HEK293 (cell line): ENCODE measurements around the gene MAGEB17.

Source experiments
- KLF10 ChIP-seq: fragments of 450-650 bp; IDR thresholded peaks from 2 replicates; pipeline ENCODE4 v1.5.1; 2018; ENCODE audit warnings: missing biosample characterization, mild to moderate bottlenecking, missing genetic modification characterization
- TRIM28 ChIP-seq: IDR thresholded peaks from 2 replicates; pipeline ENCODE4 v1.6.1; 2011; ENCODE audit warnings: low read length, control low read depth, borderline replicate concordance
- YY1 ChIP-seq: fragments of 450-650 bp; formaldehyde crosslinking; IDR thresholded peaks from 2 replicates; pipeline ENCODE4 v1.5.1; 2018; ENCODE audit warnings: missing biosample characterization, missing genetic modification characterization
- ZBTB21 ChIP-seq: fragments of 450-650 bp; formaldehyde crosslinking; IDR thresholded peaks from 2 replicates; pipeline ENCODE4 v1.5.1; 2017; ENCODE audit warnings: missing biosample characterization, missing genetic modification characterization
- ZBTB48 ChIP-seq: fragments of 450-650 bp; formaldehyde crosslinking; IDR thresholded peaks from 2 replicates; pipeline ENCODE4 v1.5.1; 2016; ENCODE audit warnings: missing biosample characterization, missing genetic modification characterization
- ZNF157 ChIP-seq: fragments of 450-650 bp; formaldehyde crosslinking; IDR thresholded peaks from 2 replicates; pipeline ENCODE4 v1.5.1; 2016; ENCODE audit warnings: missing biosample characterization, missing genetic modification characterization
- ZNF184 ChIP-seq: fragments of 450-650 bp; IDR thresholded peaks from 2 replicates; pipeline ENCODE4 v1.5.1; 2018; ENCODE audit warnings: missing biosample characterization, mild to moderate bottlenecking, missing genetic modification characterization
- ZNF274 ChIP-seq, 2 experiments: fragments of 200-500 bp in 1 of 2; fragments of 450-650 bp in 1 of 2; sonication (Bioruptor generic) in 1 of 2; formaldehyde crosslinking in 1 of 2; IDR thresholded peaks; 2 replicates each; pipeline versions ENCODE4 v1.5.1 to v1.6.1; 2014 to 2016; ENCODE audit warnings: borderline replicate concordance in 1 of 2, inconsistent platforms in 1 of 2, low read length in 1 of 2, missing biosample characterization in 1 of 2, missing genetic modification characterization in 1 of 2
- ZNF394 ChIP-seq: fragments of 450-650 bp; formaldehyde crosslinking; IDR thresholded peaks from 2 replicates; pipeline ENCODE4 v1.5.1; 2016; ENCODE audit warnings: missing biosample characterization, missing genetic modification characterization, mild to moderate bottlenecking, moderate library complexity, borderline replicate concordance
- ZNF677 ChIP-seq: fragments of 450-650 bp; IDR thresholded peaks from 2 replicates; pipeline ENCODE4 v1.5.0; 2018; ENCODE audit warnings: missing biosample characterization, mild to moderate bottlenecking, missing genetic modification characterization, moderate library complexity
- TF ChIP-seq, protein P1 (sequence below): fragments of 450-650 bp; formaldehyde crosslinking; IDR thresholded peaks from 2 replicates; pipeline ENCODE4 v1.5.1; 2017; ENCODE audit warnings: missing biosample characterization, missing genetic modification characterization
- TF ChIP-seq, protein P2 (sequence below): fragments of 450-650 bp; formaldehyde crosslinking; IDR thresholded peaks from 2 replicates; pipeline ENCODE4 v1.5.1; 2016; ENCODE audit warnings: missing biosample characterization, missing genetic modification characterization
- TF ChIP-seq, protein P3 (sequence below): fragments of 450-650 bp; formaldehyde crosslinking; IDR thresholded peaks from 2 replicates; pipeline ENCODE4 v1.5.1; 2016; ENCODE audit warnings: missing biosample characterization, missing genetic modification characterization

DNA sequence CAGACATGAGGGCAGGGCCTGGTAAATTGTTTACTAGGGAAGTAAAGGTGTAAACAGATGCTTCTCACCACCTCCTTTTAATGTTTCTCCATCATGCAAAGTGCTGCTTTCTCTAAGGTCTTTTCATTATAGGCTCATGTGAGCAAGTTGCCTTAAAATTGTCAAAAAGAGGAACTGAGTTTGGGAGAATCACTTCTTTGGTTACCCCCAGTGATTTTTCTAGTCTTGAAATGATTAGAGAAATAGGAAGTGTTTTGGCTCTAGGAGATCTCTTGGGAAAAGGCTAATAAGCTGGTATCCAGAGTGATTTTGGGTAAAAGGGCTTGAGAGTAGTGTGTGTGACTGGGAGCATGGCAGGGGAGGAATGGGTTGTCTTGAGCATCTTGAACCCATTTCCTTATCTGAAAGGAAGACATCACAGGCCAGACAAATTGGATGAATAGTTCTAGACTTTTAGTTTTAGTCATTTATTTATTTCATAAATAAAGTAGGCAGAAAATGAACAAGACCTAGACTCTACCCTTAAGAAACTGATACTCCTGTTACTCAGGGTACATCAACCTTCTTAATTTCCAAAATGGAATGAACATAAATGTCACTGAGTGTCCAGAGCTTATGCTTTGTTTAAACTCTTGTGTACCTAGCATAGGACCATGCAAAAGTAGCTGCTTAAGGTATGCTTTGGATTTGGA is 29.7 kb upstream of the MAGEB17 start:
- TF ChIP-seq TRIM28 (no peak), YY1 (tag by site-specific recombination) (no peak), ZBTB48 (tag by site-specific recombination) (no peak), ZNF677 (tag by site-specific recombination) (no peak), KLF10 (tag by site-specific recombination) (no peak), ZNF157 (tag by site-specific recombination) (no peak), ZNF184 (tag by site-specific recombination) (no peak), ZNF394 (tag by site-specific recombination) (no peak), ZBTB21 (no peak), ZNF274 (IDR thresholded peaks at IDR 0.05; ENCODE audit: low read length) (no peak), ZNF274 (tag by site-specific recombination; IDR thresholded peaks at IDR 0.05; ENCODE audit: borderline replicate concordance) (no peak)
- TF ChIP-seq, protein P1, sequence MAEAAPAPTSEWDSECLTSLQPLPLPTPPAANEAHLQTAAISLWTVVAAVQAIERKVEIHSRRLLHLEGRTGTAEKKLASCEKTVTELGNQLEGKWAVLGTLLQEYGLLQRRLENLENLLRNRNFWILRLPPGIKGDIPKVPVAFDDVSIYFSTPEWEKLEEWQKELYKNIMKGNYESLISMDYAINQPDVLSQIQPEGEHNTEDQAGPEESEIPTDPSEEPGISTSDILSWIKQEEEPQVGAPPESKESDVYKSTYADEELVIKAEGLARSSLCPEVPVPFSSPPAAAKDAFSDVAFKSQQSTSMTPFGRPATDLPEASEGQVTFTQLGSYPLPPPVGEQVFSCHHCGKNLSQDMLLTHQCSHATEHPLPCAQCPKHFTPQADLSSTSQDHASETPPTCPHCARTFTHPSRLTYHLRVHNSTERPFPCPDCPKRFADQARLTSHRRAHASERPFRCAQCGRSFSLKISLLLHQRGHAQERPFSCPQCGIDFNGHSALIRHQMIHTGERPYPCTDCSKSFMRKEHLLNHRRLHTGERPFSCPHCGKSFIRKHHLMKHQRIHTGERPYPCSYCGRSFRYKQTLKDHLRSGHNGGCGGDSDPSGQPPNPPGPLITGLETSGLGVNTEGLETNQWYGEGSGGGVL (tag by site-specific recombination) = no peak
- TF ChIP-seq, protein P2, sequence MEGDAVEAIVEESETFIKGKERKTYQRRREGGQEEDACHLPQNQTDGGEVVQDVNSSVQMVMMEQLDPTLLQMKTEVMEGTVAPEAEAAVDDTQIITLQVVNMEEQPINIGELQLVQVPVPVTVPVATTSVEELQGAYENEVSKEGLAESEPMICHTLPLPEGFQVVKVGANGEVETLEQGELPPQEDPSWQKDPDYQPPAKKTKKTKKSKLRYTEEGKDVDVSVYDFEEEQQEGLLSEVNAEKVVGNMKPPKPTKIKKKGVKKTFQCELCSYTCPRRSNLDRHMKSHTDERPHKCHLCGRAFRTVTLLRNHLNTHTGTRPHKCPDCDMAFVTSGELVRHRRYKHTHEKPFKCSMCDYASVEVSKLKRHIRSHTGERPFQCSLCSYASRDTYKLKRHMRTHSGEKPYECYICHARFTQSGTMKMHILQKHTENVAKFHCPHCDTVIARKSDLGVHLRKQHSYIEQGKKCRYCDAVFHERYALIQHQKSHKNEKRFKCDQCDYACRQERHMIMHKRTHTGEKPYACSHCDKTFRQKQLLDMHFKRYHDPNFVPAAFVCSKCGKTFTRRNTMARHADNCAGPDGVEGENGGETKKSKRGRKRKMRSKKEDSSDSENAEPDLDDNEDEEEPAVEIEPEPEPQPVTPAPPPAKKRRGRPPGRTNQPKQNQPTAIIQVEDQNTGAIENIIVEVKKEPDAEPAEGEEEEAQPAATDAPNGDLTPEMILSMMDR (tag by site-specific recombination) = no peak
- TF ChIP-seq, protein P3, sequence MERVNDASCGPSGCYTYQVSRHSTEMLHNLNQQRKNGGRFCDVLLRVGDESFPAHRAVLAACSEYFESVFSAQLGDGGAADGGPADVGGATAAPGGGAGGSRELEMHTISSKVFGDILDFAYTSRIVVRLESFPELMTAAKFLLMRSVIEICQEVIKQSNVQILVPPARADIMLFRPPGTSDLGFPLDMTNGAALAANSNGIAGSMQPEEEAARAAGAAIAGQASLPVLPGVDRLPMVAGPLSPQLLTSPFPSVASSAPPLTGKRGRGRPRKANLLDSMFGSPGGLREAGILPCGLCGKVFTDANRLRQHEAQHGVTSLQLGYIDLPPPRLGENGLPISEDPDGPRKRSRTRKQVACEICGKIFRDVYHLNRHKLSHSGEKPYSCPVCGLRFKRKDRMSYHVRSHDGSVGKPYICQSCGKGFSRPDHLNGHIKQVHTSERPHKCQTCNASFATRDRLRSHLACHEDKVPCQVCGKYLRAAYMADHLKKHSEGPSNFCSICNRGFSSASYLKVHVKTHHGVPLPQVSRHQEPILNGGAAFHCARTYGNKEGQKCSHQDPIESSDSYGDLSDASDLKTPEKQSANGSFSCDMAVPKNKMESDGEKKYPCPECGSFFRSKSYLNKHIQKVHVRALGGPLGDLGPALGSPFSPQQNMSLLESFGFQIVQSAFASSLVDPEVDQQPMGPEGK (tag by site-specific recombination) = no peak
